ENCODE results near the gene TNFRSF11A. TPM values are rescaled to one million over a fixed set of nuclear protein-coding genes. Genes with fewer than 3 reads are reported as not detected.

Gene TNFRSF11A
- total and polyA plus RNA-seq, 2 experiments from 2014 or later = 4.1 to 5.6 TPM

- no peaks in the 10 kb centered on the region for H3K36me3 ChIP-seq (replicated peaks; ENCODE audit: insufficient read depth, low read depth)
- H3K4me2 ChIP-seq = no peak overlapping the region
- H3K79me2 ChIP-seq = no peaks in the 10 kb centered on the region
- DNase-seq (ENCODE audit: low spot score) = no peak
- 96% methylated on average over 2 of the region's 2 CpGs for WGBS (ENCODE audit: low lambda C conversion rate, missing lambda C conversion rate)
- H3K27me3 ChIP-seq = no peaks in the 10 kb centered on the region
- no peaks in the 10 kb centered on the region for H3K4me1 ChIP-seq (ENCODE audit: insufficient read depth)
- H3K27ac ChIP-seq = no peak overlapping the region
- H3K9me2 ChIP-seq (replicated peaks; ENCODE audit: insufficient read depth) = no peaks in the 10 kb centered on the region
- TF ChIP-seq EZH2 (IDR thresholded peaks at IDR 0.05; ENCODE audit: borderline replicate concordance) = no peak
- no peak for TF ChIP-seq EZH2phosphoT487 (IDR thresholded peaks at IDR 0.05; ENCODE audit: low read depth, severe bottlenecking, unreplicated experiment)
- TF ChIP-seq CTCF (IDR thresholded peaks at IDR 0.05; ENCODE audit: poor library complexity) = no peak
- no peaks in the 10 kb centered on the region for H4K20me1 ChIP-seq (ENCODE audit: insufficient read depth, poor library complexity, severe bottlenecking)
- no peak overlapping the region for H3K4me3 ChIP-seq
- no peak overlapping the region for H2AFZ ChIP-seq
- H3K9me3 ChIP-seq (ENCODE audit: low read depth) = no peaks in the 10 kb centered on the region
Measured at GRCh38 chr18:62360805-62361204, 35.7 kb downstream of the TNFRSF11A start.

- WGBS (ENCODE audit: low lambda C conversion rate, missing lambda C conversion rate) = 85% methylated on average over 7 of the region's 7 CpGs
Measured at GRCh38 chr18:62361288-62361687, 36.2 kb downstream of the TNFRSF11A start.

GRCh38 chr18:62364558-62364957, 39.4 kb downstream of the TNFRSF11A start:
- Histone ChIP-seq H3K9me3 (ENCODE audit: low read depth) (no peaks in the 10 kb centered on the region), H2AFZ (no peak overlapping the region), H3K27me3 (no peaks in the 10 kb centered on the region), H3K79me2 (no peaks in the 10 kb centered on the region), H3K9me2 (replicated peaks; ENCODE audit: insufficient read depth) (no peaks in the 10 kb centered on the region), H3K4me3 (no peak overlapping the region), H3K36me3 (replicated peaks; ENCODE audit: insufficient read depth, low read depth) (no peaks in the 10 kb centered on the region), H4K20me1 (ENCODE audit: insufficient read depth, poor library complexity, severe bottlenecking) (no peaks in the 10 kb centered on the region), H3K4me1 (ENCODE audit: insufficient read depth) (no peaks in the 10 kb centered on the region), H3K4me2 (no peak overlapping the region), H3K27ac (no peak overlapping the region)
- 89% methylated on average over 5 of the region's 5 CpGs for WGBS (ENCODE audit: low lambda C conversion rate, missing lambda C conversion rate)
- no peak for TF ChIP-seq CTCF (IDR thresholded peaks at IDR 0.05; ENCODE audit: poor library complexity)
- no peak for TF ChIP-seq EZH2phosphoT487 (IDR thresholded peaks at IDR 0.05; ENCODE audit: low read depth, severe bottlenecking, unreplicated experiment)
- TF ChIP-seq EZH2 (IDR thresholded peaks at IDR 0.05; ENCODE audit: borderline replicate concordance) = no peak
- no peak for DNase-seq (ENCODE audit: low spot score)

More at GRCh38 chr18:62361288-62361687, 36.2 kb downstream of the TNFRSF11A start:
- H3K4me3 ChIP-seq = no peak overlapping the region
- no peaks in the 10 kb centered on the region for H3K9me3 ChIP-seq (ENCODE audit: low read depth)
- H4K20me1 ChIP-seq (ENCODE audit: insufficient read depth, poor library complexity, severe bottlenecking) = no peaks in the 10 kb centered on the region
- no peaks in the 10 kb centered on the region for H3K36me3 ChIP-seq (replicated peaks; ENCODE audit: insufficient read depth, low read depth)
- H3K27me3 ChIP-seq = no peaks in the 10 kb centered on the region
- H2AFZ ChIP-seq = no peak overlapping the region
- H3K79me2 ChIP-seq = no peaks in the 10 kb centered on the region
- TF ChIP-seq EZH2 (IDR thresholded peaks at IDR 0.05; ENCODE audit: borderline replicate concordance) (no peak), EZH2phosphoT487 (IDR thresholded peaks at IDR 0.05; ENCODE audit: low read depth, severe bottlenecking, unreplicated experiment) (no peak), CTCF (IDR thresholded peaks at IDR 0.05; ENCODE audit: poor library complexity) (no peak)
- no peak overlapping the region for H3K27ac ChIP-seq
- no peaks in the 10 kb centered on the region for H3K9me2 ChIP-seq (replicated peaks; ENCODE audit: insufficient read depth)
- no peaks in the 10 kb centered on the region for H3K4me1 ChIP-seq (ENCODE audit: insufficient read depth)
- no peak for DNase-seq (ENCODE audit: low spot score)
- H3K4me2 ChIP-seq = no peak overlapping the region

GRCh38 chr18:62365420-62365819, 40.3 kb downstream of the TNFRSF11A start:
- no peaks in the 10 kb centered on the region for H3K4me1 ChIP-seq (ENCODE audit: insufficient read depth)
- no peaks in the 10 kb centered on the region for H3K9me3 ChIP-seq (ENCODE audit: low read depth)
- H3K27ac ChIP-seq = no peak overlapping the region
- 68% methylated on average over 2 of the region's 2 CpGs for WGBS (ENCODE audit: low lambda C conversion rate, missing lambda C conversion rate)
- no peaks in the 10 kb centered on the region for H3K27me3 ChIP-seq
- no peaks in the 10 kb centered on the region for H3K9me2 ChIP-seq (replicated peaks; ENCODE audit: insufficient read depth)
- DNase-seq (ENCODE audit: low spot score) = no peak
- TF ChIP-seq CTCF (IDR thresholded peaks at IDR 0.05; ENCODE audit: poor library complexity) = no peak
- no peak for TF ChIP-seq EZH2 (IDR thresholded peaks at IDR 0.05; ENCODE audit: borderline replicate concordance)
- no peak for TF ChIP-seq EZH2phosphoT487 (IDR thresholded peaks at IDR 0.05; ENCODE audit: low read depth, severe bottlenecking, unreplicated experiment)
- H3K36me3 ChIP-seq (replicated peaks; ENCODE audit: insufficient read depth, low read depth) = no peaks in the 10 kb centered on the region
- H2AFZ ChIP-seq = no peak overlapping the region
- no peak overlapping the region for H3K4me2 ChIP-seq
- no peaks in the 10 kb centered on the region for H3K79me2 ChIP-seq
- H4K20me1 ChIP-seq (ENCODE audit: insufficient read depth, poor library complexity, severe bottlenecking) = no peaks in the 10 kb centered on the region
- no peak overlapping the region for H3K4me3 ChIP-seq

Data from hepatocyte (in vitro differentiated cells).